ENCODE measurements around the gene SORBS1. TPM values are rescaled to one million over a fixed set of nuclear protein-coding genes. Genes with fewer than 3 reads are reported as not detected.

The SORBS1 gene
- total RNA-seq, 2 donors from 2014 or later, result 16.7 to 17.9 TPM

- DNase-seq, result no peak
Measured at GRCh38 chr10:95485056-95485844, 75.9 kb downstream of the SORBS1 start.

GRCh38 chr10:95482501-95483233, 78.5 kb downstream of the SORBS1 start:
- H3K4me1 Mint-ChIP-seq, result peaks cover 44% of the 10 kb centered on the region
- H3K27ac ChIP-seq (ENCODE audit: low read depth, low read length), result no peak overlapping the region
- peaks cover 5% of the 10 kb centered on the region for H3K9me3 ChIP-seq (ENCODE audit: control insufficient read depth, low read length)
- H3K4me3 Mint-ChIP-seq, result no peak overlapping the region
- H3K4me1 ChIP-seq (ENCODE audit: control insufficient read depth, insufficient read depth, low read length), result peaks cover 11% of the 10 kb centered on the region
- H3K27me3 Mint-ChIP-seq (ENCODE audit: insufficient read depth), result no peaks in the 10 kb centered on the region
- 94 to 98% methylated on average over 6 to 7 of the region's 7 CpGs for WGBS, 2 experiments (ENCODE audit: insufficient coverage in 1 of 2, insufficient read length in 1 of 2)
- TF ChIP-seq CTCF (conservative IDR thresholded peaks at IDR 0.05), result no peak
- no peak overlapping the region for H3K9ac ChIP-seq (ENCODE audit: extremely low read depth, low read length, poor library complexity, severe bottlenecking)
- peaks cover 6% of the 10 kb centered on the region for H3K36me3 Mint-ChIP-seq (ENCODE audit: low read depth)
- peaks cover 3% of the 10 kb centered on the region for H3K9me3 Mint-ChIP-seq
- H3K27ac Mint-ChIP-seq, result peak overlapping the region; percentile 53
- no peaks in the 10 kb centered on the region for H3K27me3 ChIP-seq (ENCODE audit: control insufficient read depth, insufficient read depth, low read length, poor library complexity, severe bottlenecking)
- H3K4me3 ChIP-seq (ENCODE audit: low read length), result no peak overlapping the region
- no peaks in the 10 kb centered on the region for H3K36me3 ChIP-seq (ENCODE audit: control insufficient read depth, insufficient read depth, low read length)
- DNase-seq, result no peak

More at GRCh38 chr10:95485056-95485844, 75.9 kb downstream of the SORBS1 start:
- Histone ChIP-seq H3K4me1 (ENCODE audit: control insufficient read depth, insufficient read depth, low read length) (peaks cover 7% of the 10 kb centered on the region), H3K9ac (ENCODE audit: extremely low read depth, low read length, poor library complexity, severe bottlenecking) (no peak overlapping the region), H3K36me3 (ENCODE audit: control insufficient read depth, insufficient read depth, low read length) (no peaks in the 10 kb centered on the region), H3K4me3 (ENCODE audit: low read length) (no peak overlapping the region), H3K9me3 (ENCODE audit: control insufficient read depth, low read length) (peaks cover 5% of the 10 kb centered on the region), H3K27me3 (ENCODE audit: control insufficient read depth, insufficient read depth, low read length, poor library complexity, severe bottlenecking) (no peaks in the 10 kb centered on the region), H3K27ac (ENCODE audit: low read depth, low read length) (no peak overlapping the region)
- TF ChIP-seq CTCF (conservative IDR thresholded peaks at IDR 0.05), result no peak
- Mint-ChIP-seq H3K36me3 (ENCODE audit: low read depth) (peaks cover 6% of the 10 kb centered on the region), H3K27ac (no peak overlapping the region), H3K4me1 (peaks cover 28% of the 10 kb centered on the region), H3K9me3 (peaks cover 3% of the 10 kb centered on the region), H3K27me3 (ENCODE audit: insufficient read depth) (peaks cover 12% of the 10 kb centered on the region), H3K4me3 (no peak overlapping the region)
- WGBS, 2 experiments (ENCODE audit: insufficient coverage in 1 of 2, insufficient read length in 1 of 2), result 91 to 100% methylated on average over 1 to 4 of the region's 4 CpGs

GRCh38 chr10:95480901-95481491, 80.2 kb downstream of the SORBS1 start:
- Mint-ChIP-seq H3K4me1 (peaks cover 61% of the 10 kb centered on the region), H3K9me3 (peaks cover 3% of the 10 kb centered on the region), H3K27ac (peak overlapping the region; percentile 77), H3K36me3 (ENCODE audit: low read depth) (peaks cover 6% of the 10 kb centered on the region), H3K4me3 (no peak overlapping the region), H3K27me3 (ENCODE audit: insufficient read depth) (no peaks in the 10 kb centered on the region)
- peaks cover 5% of the 10 kb centered on the region for H3K9me3 ChIP-seq (ENCODE audit: control insufficient read depth, low read length)
- H3K27ac ChIP-seq (ENCODE audit: low read depth, low read length), result no peak overlapping the region
- no peak for TF ChIP-seq CTCF (conservative IDR thresholded peaks at IDR 0.05)
- H3K27me3 ChIP-seq (ENCODE audit: control insufficient read depth, insufficient read depth, low read length, poor library complexity, severe bottlenecking), result no peaks in the 10 kb centered on the region
- no peak overlapping the region for H3K9ac ChIP-seq (ENCODE audit: extremely low read depth, low read length, poor library complexity, severe bottlenecking)
- peaks cover 16% of the 10 kb centered on the region for H3K4me1 ChIP-seq (ENCODE audit: control insufficient read depth, insufficient read depth, low read length)
- no peak overlapping the region for H3K4me3 ChIP-seq (ENCODE audit: low read length)
- DNase-seq, result peak; percentile 87
- 17 to 36% methylated on average over 1 to 4 of the region's 4 CpGs for WGBS, 2 experiments (ENCODE audit: insufficient coverage in 1 of 2, insufficient read length in 1 of 2)
- no peaks in the 10 kb centered on the region for H3K36me3 ChIP-seq (ENCODE audit: control insufficient read depth, insufficient read depth, low read length)

Measured in endodermal cell (in vitro differentiated cells).